Islet of Langerhans (tissue), 1 donor: ENCODE results near the gene SRP54.
"Not testable (repeated sequence)": the region's sequence is repeated elsewhere in the genome, so short reads cannot be mapped to it uniquely, and the experiment has no call there.

Experiments used
- FAIRE-seq: peaks from one replicate; lab custom pipeline; 2011; peaks lifted over from hg19 to GRCh38; lab: Jason Lieb, UNC

SRP54 gene

DNA sequence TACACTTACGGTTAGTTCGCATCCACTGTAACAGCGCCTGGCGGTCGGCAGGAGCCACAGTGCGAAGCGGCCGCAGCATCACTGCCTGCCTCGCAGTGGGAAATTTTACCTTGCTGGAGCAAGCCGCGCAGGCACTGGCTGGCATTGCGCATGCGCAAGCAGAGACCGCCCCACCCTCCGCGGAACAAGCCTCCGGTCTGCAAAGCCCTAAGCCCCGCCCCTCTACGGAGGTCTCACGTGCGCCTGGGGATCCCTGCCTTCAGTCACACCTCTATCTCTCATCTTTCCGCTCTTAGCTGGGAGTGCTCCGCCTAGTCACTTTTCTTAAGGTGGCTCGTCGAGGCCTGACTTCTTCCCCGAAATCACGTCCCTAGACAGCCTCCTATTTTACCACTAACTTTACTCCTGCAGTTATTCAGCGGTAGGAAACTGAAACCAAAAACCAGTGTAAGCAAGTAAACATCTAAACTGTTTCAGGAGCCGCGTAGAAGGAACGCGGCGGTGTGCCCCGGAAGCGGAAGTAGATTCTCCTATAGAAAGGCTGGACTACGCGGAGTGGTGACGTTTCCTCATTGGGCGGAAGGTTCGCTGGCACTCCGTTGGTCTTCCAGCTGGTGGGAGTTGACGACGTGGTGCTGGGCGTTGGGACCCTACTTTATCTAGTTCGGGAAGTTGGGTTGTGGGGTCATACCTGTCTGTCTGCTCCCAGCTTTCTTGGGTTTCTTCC is at the start of gene SRP54:
Gene SRP54, plus strand, starts transcription at position 572 of the 727 bp plus-strand sequence. CDS start 13,718 bp downstream, outside the sequence.
- FAIRE-seq = peak; percentile 51

DNA sequence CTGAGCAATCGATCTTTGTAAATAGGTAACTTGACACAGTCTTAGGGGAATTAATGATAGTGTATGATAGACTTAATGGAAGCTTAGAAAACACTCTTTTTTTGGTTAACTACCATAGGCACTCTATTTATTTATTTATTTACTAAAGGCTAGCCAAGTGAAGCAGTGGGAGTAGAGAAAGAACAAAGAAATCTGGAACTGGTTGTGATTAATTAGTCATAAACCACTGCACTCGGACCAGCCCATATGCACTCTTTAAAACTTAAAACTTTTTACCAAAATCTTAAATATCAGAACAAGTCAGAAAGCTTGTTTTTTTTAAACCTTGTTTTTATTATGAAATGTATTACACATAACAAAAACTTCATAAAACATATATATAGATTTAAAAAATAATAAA is 49.5 kb upstream of the SRP54 start:
- no peak for FAIRE-seq

DNA sequence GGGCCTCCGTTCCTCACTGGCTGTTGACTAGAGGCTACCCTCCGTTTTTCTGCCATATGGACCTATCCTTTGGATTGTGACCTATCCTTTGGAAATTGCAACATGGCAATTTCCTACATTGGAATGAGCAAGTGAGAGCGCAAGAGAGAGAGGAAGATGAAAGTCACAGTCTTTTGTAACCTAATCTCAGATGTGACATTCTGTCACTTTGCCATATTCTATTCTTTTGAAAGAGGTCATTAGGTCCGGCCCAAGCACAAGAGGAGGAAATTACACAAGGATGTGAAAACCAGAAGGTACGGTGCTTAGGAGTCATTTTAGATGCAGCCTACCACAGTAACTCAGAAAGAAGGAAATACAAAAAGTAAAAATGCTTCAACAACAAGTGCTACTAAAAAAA is 47.3 kb upstream of the SRP54 start:
- no peak for FAIRE-seq

DNA sequence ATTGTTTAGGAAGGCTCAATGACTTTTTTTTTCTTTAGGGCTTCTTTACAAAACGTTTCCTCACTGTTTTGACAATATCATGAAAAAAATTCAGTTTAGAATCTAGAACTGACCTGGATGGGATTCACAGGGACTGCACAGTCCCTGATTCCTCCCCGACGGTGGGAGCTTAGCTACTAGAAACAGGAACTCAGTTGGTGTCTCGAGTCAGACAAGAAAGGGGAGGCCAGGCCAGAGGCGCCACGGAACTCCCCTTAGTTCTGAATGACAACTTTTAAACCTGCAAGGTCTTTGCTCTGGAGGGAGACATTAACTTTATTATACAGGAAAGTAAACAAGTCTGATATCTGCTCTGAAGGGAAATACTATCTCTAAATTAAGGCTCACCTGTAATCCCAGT is 45.4 kb upstream of the SRP54 start:
- FAIRE-seq = no peak

DNA sequence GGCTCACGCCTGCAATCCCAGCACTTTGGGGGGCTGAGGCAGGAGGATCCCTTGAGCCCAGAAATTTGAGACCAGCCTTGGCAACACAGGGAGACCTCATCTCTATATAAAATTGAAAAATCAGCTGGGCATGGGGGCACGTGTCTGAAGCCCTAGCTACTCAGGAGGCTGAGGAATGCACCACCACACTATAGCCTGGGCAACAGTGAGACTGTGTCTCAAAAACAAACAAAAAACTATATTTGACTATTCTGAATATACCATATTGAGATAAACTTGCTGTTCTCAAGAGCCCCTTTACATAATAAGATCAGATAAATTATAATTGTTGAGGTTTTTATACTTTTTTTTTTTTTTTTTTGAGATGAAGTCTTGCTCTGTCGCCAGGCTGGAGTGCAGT is 44.9 kb upstream of the SRP54 start:
- no peak for FAIRE-seq

DNA sequence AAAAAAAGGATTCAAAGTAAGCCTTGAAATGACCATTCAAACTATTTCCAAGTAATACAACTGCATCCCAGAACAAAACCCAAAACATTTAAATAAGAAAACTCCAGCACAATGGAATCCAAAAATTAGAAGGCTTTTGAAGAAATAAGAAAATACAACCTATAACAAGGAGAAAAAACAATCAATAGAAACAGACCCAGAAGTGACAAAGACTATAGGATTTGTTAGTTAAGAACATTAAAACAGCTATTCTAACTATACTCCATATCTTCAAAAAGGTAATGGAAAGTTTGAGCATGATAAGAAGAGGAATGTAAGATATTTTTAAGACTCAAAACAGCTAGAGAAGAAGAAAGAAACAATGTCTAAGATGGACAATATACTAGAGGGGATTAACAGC is 39.3 kb upstream of the SRP54 start:
- FAIRE-seq = no peak

DNA sequence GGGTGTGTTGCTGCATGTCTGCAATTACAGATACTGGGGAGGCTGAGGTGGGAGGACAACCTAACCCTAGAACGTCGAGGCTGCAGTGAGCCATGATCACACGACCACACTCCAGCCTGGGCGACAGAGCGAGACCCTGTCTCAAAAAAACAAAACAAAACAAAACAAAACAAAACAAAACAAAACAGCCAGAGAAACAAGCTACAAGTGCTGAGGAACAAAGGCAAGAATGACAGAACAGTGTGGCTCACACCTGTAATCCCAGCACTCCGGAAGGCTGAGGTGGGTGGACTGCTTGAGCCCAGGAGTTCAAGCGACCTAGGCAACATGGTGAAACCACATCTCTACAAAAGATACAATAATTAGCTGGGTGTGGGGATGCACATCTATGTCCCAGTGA is 38.0 kb upstream of the SRP54 start:
- FAIRE-seq = no peak

DNA sequence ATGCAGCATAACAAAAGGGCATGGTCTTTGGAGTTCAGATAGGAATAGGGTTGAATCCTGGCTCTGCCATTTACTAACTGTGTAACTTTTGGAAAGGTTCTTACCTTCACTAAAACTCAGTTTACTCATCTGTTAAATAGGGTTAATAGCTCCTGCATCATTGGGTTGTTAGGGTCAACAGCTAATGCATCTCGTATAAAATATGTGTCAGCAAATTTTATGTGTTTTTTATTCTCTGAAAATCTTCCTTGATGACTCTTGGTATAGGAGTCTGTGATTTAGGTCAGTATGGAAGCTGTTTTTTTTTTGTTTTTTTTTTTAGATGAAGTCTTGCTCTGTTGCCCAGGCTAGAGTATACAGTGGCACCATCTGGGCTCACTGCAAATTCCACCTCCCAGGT is 36.1 kb upstream of the SRP54 start:
- FAIRE-seq = no peak

DNA sequence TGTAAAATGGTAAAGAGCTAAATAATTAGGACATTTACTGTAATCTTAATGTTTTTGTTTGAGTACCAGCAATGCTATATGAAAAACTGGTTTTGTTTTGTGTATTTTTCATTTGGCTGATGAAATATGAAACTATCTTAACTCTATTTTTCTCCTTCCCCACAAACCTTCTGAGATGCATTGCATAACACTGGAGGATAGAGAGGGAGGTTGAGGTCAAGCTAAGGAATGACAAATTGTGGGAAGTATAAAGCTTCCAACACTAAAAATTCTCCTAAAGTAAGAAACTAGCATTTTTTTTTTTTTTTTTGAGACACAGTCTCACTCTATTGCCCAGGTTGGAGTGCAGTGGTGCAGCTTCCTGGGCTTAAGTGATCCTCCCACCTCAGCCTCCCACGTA is 31.5 kb upstream of the SRP54 start:
- FAIRE-seq = no peak

DNA sequence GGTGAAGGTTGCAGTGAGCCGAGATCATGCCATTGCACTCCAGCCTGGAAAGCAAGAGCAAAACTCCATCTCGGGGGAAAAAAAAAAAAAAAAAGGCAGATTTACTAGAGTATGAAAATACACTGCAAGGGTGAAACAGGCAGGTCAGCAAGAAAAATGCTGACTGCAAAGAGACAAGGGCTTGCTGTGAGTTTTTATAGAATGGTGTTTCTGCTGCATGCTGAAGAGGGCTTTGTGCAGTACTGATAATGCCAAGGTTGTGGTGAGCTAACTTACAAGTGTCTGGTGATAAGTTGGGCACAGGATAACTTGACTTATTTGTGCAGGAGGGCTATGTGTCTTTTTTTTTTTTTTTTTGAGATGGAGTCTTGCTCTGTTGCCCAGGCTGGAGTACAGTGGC is 25.9 kb upstream of the SRP54 start:
- no peak for FAIRE-seq

DNA sequence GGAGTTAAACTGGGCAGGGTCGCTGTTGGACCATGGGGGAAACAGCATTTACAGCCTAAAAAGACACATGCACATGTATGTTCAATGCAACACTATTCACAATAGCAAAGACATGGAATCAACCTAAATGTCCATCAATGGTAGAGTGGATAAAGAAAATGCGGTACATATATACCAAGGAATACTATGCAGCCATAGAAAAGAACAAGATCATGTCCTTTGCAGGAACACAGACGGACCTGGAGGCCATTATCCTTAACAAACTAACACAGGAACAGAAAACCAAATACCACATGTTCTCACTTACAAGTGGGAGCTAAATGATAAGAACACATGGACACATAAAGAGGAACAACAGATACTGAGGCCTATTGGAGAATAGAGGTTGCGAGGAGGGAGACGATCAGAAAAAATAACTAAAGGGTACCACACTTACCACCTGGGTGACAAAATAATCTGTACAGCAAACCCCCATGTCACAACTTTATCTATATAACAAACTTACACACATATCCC is 25.0 kb upstream of the SRP54 start:
- FAIRE-seq = no peak

DNA sequence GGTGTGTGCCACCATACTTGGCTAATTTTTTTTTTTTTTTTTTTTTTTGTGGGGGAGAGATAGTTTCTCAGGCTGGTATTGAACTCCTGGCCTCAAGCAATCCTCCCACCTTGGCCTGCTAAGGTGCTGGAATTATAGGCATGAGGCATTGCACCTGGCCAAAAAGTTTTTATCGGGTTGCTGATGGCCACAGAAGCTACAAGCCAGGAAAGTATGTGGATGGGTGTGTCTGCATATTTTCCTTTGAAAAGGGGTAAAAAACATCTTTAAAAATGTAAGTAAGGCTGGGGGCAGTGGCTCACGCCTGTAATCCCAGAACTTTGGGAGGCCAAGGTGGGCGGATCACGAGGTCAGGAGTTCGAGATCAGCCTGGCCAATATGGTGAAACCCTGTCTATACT is 20.7 kb upstream of the SRP54 start:
- not testable (repeated sequence) for FAIRE-seq

DNA sequence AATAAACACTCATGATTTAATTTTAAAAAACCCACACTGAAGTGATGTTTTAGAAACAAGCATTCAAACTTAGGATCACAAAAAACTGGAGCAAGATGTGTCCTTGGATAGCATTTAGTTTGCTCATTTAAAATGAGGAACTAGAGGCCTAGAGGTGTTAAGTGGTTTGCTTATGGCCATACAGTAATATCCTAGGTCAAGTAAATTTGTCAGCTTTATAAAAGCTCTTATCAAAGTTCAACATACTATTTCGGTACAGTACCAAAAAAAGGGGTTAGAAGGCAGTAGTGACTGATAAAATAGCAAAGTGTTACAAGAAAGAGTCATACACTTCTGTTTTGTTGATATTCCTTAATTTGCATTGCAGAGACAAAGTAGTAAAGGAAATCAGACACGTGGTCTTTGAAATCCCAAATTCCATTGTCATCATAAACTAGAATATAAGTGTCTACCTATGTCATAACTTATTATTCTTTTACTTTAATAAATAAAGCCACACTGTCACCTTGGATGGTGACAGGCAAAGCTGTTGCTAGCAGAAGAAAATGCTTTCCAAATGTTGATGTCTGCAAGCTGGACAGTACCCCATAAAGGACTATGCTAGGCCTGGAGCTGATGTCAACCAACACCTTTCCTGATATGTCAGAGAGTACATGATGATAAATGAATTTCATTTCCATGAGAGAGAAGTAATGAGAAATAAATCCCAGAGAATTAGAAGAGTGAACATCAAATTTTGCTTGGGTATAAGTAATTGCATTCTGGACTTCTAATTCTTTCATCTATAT is 17.6 kb upstream of the SRP54 start:
- no peak for FAIRE-seq

DNA sequence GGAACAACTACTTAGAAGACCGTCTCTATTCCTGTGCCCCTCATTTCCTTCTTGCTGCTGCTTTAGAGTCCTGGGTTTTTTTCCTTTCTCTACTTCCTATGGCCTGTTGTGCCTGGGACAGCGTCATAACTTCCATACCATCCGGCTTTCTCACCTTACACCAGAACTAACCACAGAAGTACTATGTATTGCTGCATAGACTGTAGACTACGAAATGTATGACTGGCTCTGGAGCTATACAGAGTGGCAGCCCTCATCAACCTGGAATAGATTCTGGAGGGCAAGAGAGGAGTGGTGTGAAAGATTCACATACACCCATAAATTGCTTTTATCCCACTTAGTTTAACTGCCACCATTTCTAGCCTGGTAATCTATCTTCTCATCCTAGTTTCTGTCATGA is 16.9 kb upstream of the SRP54 start:
- FAIRE-seq = no peak

DNA sequence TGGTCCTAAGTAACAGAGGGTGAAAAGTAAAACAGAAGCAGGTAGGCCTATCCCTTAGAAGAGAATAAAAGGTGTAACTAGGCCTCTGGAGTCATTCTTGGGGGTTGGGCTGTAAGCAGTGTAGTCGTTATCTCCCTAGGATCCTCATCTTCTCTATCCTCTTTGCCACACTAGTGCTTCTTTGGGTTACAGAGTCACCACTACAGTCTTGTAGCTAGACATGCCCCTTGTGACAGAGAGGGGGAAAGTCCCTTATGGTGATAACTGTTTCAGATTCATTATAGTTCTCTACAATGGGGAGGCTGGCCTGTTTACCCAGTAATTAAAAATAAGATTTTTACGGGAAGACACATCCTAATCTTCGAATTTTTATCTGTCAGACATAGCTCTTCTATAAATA is 16.4 kb upstream of the SRP54 start:
- no peak for FAIRE-seq

DNA sequence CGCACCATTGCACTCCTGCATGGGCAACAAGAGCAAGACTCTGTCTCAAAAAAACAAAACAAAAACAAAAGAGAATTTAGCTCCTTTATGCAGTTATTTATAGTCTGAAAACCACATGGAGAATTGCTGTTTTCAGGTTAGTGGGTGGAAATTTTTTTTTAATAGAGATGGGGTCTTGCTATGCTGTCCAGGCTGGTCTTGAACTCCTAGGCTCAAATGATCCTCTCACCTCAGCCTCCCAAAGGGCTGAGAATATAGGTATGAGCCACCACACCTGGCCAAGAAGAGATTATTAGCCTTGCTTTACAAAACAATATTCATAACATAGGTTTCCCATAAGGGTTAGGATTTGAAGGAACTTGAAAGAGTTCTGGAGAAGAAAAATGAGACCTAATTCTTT is 12.1 kb upstream of the SRP54 start:
- no peak for FAIRE-seq

DNA sequence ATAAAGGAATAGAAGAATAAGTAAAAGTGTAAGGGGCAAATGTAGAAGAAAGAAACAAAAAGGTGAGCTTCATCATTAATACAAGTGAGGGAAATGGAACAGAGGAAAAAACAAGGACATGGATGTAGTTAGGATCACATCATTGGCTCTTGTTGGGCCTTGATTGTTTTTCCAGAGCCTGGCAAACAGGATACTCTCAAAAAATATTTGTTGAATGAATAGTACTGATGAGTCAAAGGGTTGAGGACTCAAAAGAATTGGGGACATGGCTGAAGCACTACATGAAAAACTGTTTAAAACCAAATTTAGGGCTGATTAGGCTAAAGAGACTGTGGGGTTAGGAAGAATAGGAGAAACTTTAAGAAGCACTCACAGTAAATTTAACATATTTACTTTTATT is 11.4 kb upstream of the SRP54 start:
- no peak for FAIRE-seq

DNA sequence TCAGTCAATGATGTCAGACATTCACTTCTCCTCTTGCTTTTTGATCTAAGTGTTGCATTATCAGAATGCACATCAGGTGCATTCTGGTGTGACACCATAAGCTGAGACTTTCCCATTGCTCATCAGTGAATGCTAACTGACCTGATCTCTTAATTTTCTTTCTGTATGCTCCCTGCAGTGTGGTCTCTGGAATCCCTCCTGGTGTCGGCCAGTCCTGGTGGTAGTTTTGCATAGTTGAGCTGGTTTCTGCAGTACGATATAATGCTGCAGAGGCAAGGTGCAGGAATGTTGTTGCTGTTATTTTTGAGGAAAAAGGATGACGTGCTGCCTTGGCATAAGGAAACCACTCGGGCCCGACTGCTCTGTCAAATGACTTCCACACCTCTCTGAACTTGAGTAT is 11.0 kb upstream of the SRP54 start:
- FAIRE-seq = no peak

DNA sequence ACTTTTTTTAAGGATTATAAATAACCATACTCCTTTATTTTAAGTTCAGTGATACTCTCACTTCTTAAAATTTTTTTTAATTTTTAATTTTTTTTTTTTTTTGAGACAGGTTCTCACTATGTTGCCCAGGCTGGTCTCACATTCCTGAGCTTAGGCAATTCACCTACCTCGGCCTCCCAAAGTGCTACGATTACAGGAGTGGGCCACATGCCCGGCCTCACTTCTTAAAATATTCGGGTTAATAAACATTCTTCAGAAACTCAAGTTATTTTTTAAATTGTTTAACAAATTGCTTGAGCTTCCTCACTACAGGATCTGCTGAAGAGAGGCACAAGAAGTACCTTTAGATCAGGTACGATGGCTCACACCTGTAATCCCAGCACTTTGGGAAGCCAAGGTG is 4.3 kb upstream of the SRP54 start:
- no peak for FAIRE-seq

DNA sequence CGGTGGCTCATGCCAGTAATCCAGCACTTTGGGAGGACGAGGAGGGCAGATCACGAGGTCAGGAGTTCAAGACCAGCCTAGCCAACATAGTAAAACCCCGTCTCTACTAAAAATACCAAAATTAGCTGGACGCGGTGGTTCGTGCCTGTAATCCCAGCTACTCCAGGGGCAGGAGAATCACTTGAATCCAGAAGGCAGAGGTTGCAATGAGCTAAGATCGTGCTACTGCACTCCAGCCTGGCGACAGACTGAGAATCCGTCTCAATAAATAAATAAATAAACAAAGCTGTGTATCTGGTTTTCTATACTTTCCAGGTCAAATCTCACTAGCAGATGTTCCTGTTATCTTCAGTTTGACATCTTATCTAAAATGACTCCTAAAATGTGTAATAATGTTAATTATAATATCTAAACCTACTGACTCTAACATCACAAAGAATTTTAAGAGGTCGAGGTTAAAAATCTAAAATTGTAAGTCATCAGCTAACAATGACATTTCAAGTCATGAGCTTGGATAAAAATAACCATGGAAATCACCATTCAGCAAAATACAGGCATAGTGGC is 2.4 kb upstream of the SRP54 start:
- FAIRE-seq = no peak

DNA sequence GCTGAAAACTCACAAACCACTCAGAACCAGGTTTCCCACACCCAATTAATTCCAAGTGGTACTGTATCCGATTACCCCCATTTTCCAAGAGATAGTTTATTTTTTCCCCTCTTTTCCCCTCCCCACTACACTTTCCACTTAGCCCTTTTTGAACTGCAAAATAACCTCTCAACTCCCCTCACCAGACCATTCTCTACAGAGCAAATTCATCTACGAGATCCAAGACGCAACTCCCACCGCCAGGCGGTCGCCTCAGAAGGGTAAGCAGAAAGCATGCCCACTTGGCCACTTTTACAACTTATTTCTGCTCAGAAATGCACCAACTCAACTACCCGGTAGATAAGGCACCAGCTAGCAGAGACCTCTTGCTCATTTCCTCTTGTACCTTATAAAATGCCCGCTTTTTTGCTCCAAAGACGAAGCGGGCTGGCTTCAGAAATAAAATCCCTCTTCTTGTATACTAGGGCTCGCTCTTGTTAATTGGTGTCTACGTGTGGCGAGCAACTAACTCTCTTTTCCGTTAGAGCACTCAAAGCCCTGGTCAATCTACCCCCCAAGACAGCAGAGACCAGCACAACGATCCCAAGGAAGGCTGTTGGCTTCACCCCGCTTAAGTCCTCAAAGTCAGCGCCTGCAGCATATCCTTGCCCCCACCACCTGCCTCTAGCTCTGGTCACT is 910 bp upstream of the SRP54 start:
- no peak for FAIRE-seq

DNA sequence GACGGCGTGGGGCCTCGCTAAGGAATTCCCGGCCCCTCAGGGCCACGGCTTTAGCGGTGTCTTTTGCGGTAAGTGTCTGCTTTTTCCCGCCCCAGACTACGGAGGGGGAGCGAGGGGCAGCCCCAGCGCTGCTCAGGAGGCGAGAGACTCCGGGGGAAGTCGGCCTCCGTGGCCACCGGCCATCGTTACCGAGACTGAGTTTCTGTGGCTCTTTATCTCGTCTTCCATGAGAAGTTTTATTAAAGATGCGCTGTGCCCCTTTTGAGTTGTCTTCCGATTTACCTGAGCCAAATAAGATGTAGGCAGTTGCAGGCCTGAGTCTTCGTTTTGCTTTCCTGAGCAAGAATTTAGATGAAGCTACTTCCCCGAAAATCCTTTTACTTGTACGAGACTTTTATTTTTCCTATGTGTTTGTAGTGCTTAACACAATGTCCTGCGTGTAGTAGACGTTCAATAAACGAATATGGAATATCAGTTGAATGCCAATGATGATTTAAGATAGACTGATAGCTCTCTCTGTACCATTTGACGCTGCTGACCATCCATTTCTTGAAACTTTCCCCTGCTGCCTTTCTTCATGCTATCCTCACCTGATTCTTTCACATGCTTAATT is 462 bp downstream of the SRP54 start:
- no peak for FAIRE-seq
